Vagina (tissue), 2 donors: ENCODE measurements around the gene CKLF.
A peak's percentile ranks its signal among the peaks of the same experiment; 100 is the strongest.

Experiments
- CTCF ChIP-seq, 3 experiments: fragments of 450-650 bp in 2 of 3; fragments of 200-600 bp in 1 of 3; sonication (generic) in 1 of 3; IDR thresholded peaks; one replicate each; pipeline ENCODE4 v1.5.1; 2017 to 2019; ENCODE audit warnings: antibody characterized with exemption in 3 of 3, mild to moderate bottlenecking in 2 of 3, moderate library complexity in 2 of 3
- POLR2AphosphoS5 ChIP-seq, 2 donors: sonication (generic); formaldehyde crosslinking; IDR thresholded peaks; one replicate each; pipeline ENCODE4 v1.9.0; 2017; ENCODE audit warnings: antibody characterized with exemption in 2 of 2, mild to moderate bottlenecking in 2 of 2, low read depth in 1 of 2; ENCODE audit not compliant: insufficient read depth in 1 of 2

DNA sequence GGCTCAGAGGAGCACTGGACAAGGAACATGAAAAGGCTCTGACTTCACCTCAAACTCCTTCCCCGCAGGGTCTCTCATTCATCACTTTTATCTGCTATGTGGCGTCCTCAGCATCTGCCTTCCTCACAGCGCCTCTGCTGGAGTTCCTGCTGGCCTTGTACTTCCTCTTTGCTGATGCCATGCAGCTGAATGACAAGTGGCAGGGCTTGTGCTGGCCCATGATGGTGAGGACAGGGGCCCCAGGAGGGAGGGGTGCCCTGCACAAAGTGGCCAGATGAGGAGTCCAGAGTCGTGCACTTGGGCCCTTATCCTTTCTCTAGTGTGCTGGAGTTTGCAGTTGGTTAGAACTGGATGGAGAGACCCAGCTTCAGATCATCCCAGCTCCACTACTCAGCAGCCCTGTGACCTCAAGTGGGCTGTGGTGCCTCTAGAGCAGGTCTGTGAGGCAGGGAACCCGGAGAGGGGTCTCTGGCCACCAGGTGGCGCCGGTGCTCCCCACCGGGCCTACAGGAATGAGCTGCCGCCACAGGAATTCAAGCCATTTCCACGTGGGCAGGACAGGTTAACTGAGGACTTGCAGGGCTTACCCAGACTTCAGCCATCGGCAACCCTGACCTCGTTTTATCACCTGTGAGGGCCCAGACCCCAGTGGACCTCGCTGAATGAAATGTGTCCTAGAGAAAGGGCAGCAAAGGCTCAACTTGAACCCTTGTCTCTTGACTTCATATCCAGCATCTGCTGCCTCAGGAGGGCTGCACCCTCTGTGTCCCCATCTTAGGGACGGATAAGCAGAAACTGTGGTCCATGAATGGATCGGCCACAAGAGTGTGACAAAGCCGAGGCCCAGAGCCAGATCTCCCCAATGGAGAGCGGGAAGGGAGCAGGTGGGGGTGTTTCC lies 56.1 kb downstream of the CKLF start:
- peak; percentile 69 to 88 (median 82) for TF ChIP-seq CTCF (IDR thresholded peaks at IDR 0.05)
- TF ChIP-seq POLR2AphosphoS5 (IDR thresholded peaks at IDR 0.05; ENCODE audit: insufficient read depth in 1 of 2, low read depth in 1 of 2): peak; percentile 29 to 54
